Hippocampal formation (tissue), 2 donors: ENCODE data around the gene LRIG2.
"Not testable (repeated sequence)": the region's sequence is repeated elsewhere in the genome, so short reads cannot be mapped to it uniquely, and the experiment has no call there.

ENCODE experiments used
- DNase-seq, 2 donors: peaks; one replicate each; lab custom pipeline; 2025; lab: John Stamatoyannopoulos, UW

The LRIG2 gene

GRCh38 chr1:113063456-113063855 is 9.5 kb upstream of the LRIG2 start:
- DNase-seq: not testable (repeated sequence)

GRCh38 chr1:113072141-113072756 is 749 bp upstream of the LRIG2 start:
- DNase-seq: no peak

GRCh38 chr1:113073479-113073950 is 517 bp downstream of the LRIG2 start:
- DNase-seq: peak in 1 of 2 donors; percentile 63

GRCh38 chr1:113074237-113074636 is 1.2 kb downstream of the LRIG2 start:
- DNase-seq: no peak

- not testable (repeated sequence) for DNase-seq
These were observed 5.0 kb downstream of the LRIG2 start for GRCh38 chr1:113077978-113078377.

- no peak for DNase-seq
These were observed 13.5 kb downstream of the LRIG2 start for GRCh38 chr1:113086541-113086940.

GRCh38 chr1:113088972-113089371 is 16.0 kb downstream of the LRIG2 start:
- DNase-seq: no peak

GRCh38 chr1:113090051-113090450 is 17.1 kb downstream of the LRIG2 start:
- no peak for DNase-seq

GRCh38 chr1:113091988-113092594 is 19.1 kb downstream of the LRIG2 start:
- no peak for DNase-seq

GRCh38 chr1:113094506-113094905 is 21.5 kb downstream of the LRIG2 start:
- DNase-seq: no peak

GRCh38 chr1:113095790-113096455 is 22.9 kb downstream of the LRIG2 start:
- DNase-seq: peak; percentile 15 to 72

- DNase-seq: no peak
These were observed 23.5 kb downstream of the LRIG2 start for GRCh38 chr1:113096493-113096892.

GRCh38 chr1:113101588-113101987 is 28.6 kb downstream of the LRIG2 start:
- no peak for DNase-seq

GRCh38 chr1:113103048-113103447 is 30.1 kb downstream of the LRIG2 start:
- DNase-seq: no peak

- no peak for DNase-seq
These were observed 31.0 kb downstream of the LRIG2 start for GRCh38 chr1:113103977-113104376.

GRCh38 chr1:113106910-113107309 is 33.9 kb downstream of the LRIG2 start:
- no peak for DNase-seq

GRCh38 chr1:113109908-113110554 is 37.0 kb downstream of the LRIG2 start:
- DNase-seq: peak in 1 of 2 donors; percentile 6

- DNase-seq: no peak
These were observed 45.3 kb downstream of the LRIG2 start for GRCh38 chr1:113118266-113118665.

- no peak for DNase-seq
These were observed 50.7 kb downstream of the LRIG2 start for GRCh38 chr1:113123737-113124136.

GRCh38 chr1:113124366-113124765 is 51.4 kb downstream of the LRIG2 start:
- no peak for DNase-seq

GRCh38 chr1:113125517-113125916 is 52.5 kb downstream of the LRIG2 start:
- DNase-seq: no peak

- no peak for DNase-seq
These were observed 53.2 kb downstream of the LRIG2 start for GRCh38 chr1:113126207-113126606.

GRCh38 chr1:113128116-113128515 is 55.1 kb downstream of the LRIG2 start:
- DNase-seq: no peak
